BE2C (cell line): ENCODE data around the gene NELFB.

Source experiments
- DNase-seq: peaks from one replicate; pipeline ENCODE4 v3.0.0-alpha.2; 2020
- H3K27me3 ChIP-seq: fragments of 250-450 bp; sonication (Bioruptor Pico); 2 replicates; pipeline ENCODE4 v1.5.1; 2020; ENCODE audit warnings: mild to moderate bottlenecking
- H3K36me3 ChIP-seq: fragments of 250-450 bp; sonication (Bioruptor Pico); 2 replicates; pipeline ENCODE4 v1.5.1; 2020; ENCODE audit warnings: mild to moderate bottlenecking
- H3K4me1 ChIP-seq: fragments of 250-450 bp; sonication (Bioruptor Pico); 2 replicates; pipeline ENCODE4 v1.5.1; 2020
- H3K4me3 ChIP-seq: 2 replicates; pipeline ENCODE4 v1.5.1; 2011; ENCODE audit warnings: low read depth, low read length
- H3K9me3 ChIP-seq: fragments of 250-450 bp; sonication (Bioruptor Pico); 2 replicates; pipeline ENCODE4 v1.5.1; 2020
- CTCF ChIP-seq: IDR thresholded peaks from 2 replicates; pipeline ENCODE4 v1.5.1; 2012; ENCODE audit warnings: mild to moderate bottlenecking, low read depth, low read length

Gene NELFB

GRCh38 chr9:137262909-137263285 lies 7.8 kb downstream of the NELFB start:
- Histone ChIP-seq H3K27me3 (no peaks in the 10 kb centered on the region), H3K36me3 (peaks cover 33% of the 10 kb centered on the region), H3K4me1 (no peaks in the 10 kb centered on the region), H3K4me3 (no peak overlapping the region), H3K9me3 (no peaks in the 10 kb centered on the region)
- no peak for DNase-seq
- TF ChIP-seq CTCF: no peak

- peaks cover 37% of the 10 kb centered on the region for H3K36me3 ChIP-seq
- no peaks in the 10 kb centered on the region for H3K9me3 ChIP-seq
- no peaks in the 10 kb centered on the region for H3K4me1 ChIP-seq
- no peaks in the 10 kb centered on the region for H3K27me3 ChIP-seq
- H3K4me3 ChIP-seq: no peak overlapping the region
- no peak for DNase-seq
- TF ChIP-seq CTCF: no peak
Observed at GRCh38 chr9:137263506-137263905, 8.4 kb downstream of the NELFB start.

- DNase-seq: no peak
- H3K9me3 ChIP-seq: no peaks in the 10 kb centered on the region
- H3K4me3 ChIP-seq: no peak overlapping the region
- TF ChIP-seq CTCF: no peak
- no peaks in the 10 kb centered on the region for H3K27me3 ChIP-seq
- H3K36me3 ChIP-seq: peaks cover 36% of the 10 kb centered on the region
- H3K4me1 ChIP-seq: no peaks in the 10 kb centered on the region
Observed at GRCh38 chr9:137264067-137264466, 8.9 kb downstream of the NELFB start.

- Histone ChIP-seq H3K36me3 (peaks cover 40% of the 10 kb centered on the region), H3K4me1 (no peaks in the 10 kb centered on the region), H3K27me3 (no peaks in the 10 kb centered on the region), H3K9me3 (no peaks in the 10 kb centered on the region), H3K4me3 (no peak overlapping the region)
- no peak for TF ChIP-seq CTCF
- DNase-seq: peak; percentile 9
Observed at GRCh38 chr9:137265496-137266161, 10.5 kb downstream of the NELFB start.

GRCh38 chr9:137266162-137266527 lies 11.0 kb downstream of the NELFB start:
- no peaks in the 10 kb centered on the region for H3K9me3 ChIP-seq
- H3K36me3 ChIP-seq: peaks cover 44% of the 10 kb centered on the region
- DNase-seq: peak; percentile 32
- H3K27me3 ChIP-seq: no peaks in the 10 kb centered on the region
- no peak for TF ChIP-seq CTCF
- no peak overlapping the region for H3K4me3 ChIP-seq
- no peaks in the 10 kb centered on the region for H3K4me1 ChIP-seq

- Histone ChIP-seq H3K27me3 (no peaks in the 10 kb centered on the region), H3K4me3 (no peak overlapping the region), H3K4me1 (no peaks in the 10 kb centered on the region), H3K9me3 (no peaks in the 10 kb centered on the region), H3K36me3 (peaks cover 46% of the 10 kb centered on the region)
- no peak for DNase-seq
- no peak for TF ChIP-seq CTCF
Observed at GRCh38 chr9:137266585-137267453, 11.7 kb downstream of the NELFB start.
